NCI-H1105 (cell line): ENCODE results near the gene KCP.

Source experiments
- DNase-seq: peaks from one replicate; lab custom pipeline; 2025; lab: John Stamatoyannopoulos, UW

The KCP gene

DNA sequence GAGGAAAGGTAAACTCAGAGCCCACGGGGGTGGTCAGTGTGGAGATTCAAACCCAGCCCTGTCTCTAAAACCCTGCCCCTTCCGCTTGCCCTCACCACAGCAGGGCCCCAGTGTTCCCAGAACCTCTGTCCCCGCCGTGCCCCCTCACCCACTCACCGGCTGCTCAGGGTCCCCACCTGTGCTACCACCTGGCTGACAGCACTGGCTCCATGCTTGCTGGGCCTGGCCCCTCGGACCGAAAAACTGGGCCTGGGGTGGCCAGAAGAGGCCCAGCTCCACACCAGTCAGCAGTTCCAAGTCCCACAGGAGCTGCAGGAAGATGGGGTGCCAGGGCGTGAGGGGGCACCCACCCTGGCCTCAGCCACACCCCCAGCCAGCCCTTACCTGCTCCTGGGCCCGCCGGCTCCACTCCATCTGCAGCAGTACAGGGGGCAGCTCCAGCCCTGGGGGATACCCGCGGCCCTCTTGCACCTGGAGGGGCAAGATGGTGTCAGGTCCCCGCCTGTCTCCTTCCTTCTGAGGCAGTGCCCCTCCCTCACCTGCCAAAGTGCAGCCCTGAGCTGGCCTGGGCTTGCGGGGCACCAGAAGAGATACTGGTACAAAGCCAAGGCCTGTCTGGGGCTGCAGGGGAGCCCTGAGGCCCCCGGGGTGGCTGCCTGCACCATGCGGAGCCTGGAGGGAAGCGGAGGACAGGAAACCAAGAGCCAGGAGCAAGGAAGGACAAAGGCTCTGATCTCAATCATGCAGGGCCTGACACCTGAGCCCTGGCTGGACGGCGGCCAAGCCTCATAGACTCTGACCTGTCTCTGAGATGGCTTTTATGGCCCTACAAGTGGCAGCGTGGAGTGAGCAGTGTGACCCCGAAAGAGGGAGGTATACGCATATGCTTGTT is 36.1 kb downstream of the KCP start:
- DNase-seq, result peak; percentile 89

GRCh38 chr7:128873234-128873633 is 37.3 kb downstream of the KCP start:
- DNase-seq, result no peak

- DNase-seq, result no peak
Observed at GRCh38 chr7:128872394-128872824, 38.1 kb downstream of the KCP start.

GRCh38 chr7:128871050-128871449 is 39.5 kb downstream of the KCP start:
- no peak for DNase-seq

- no peak for DNase-seq
Observed at GRCh38 chr7:128869944-128870285, 40.6 kb downstream of the KCP start.

- no peak for DNase-seq
Observed at GRCh38 chr7:128869138-128869943, 41.2 kb downstream of the KCP start.

GRCh38 chr7:128868624-128869137 is 41.8 kb downstream of the KCP start:
- DNase-seq, result no peak

- peak; percentile 63 for DNase-seq
Observed at GRCh38 chr7:128867842-128868623, 42.5 kb downstream of the KCP start.

GRCh38 chr7:128867241-128867640 is 43.3 kb downstream of the KCP start:
- no peak for DNase-seq

- DNase-seq, result no peak
Observed at GRCh38 chr7:128865996-128866877, 44.3 kb downstream of the KCP start.

- DNase-seq, result no peak
Observed at GRCh38 chr7:128865303-128865702, 45.2 kb downstream of the KCP start.

GRCh38 chr7:128863433-128863989 is 47.0 kb downstream of the KCP start:
- DNase-seq, result peak; percentile 37

DNA sequence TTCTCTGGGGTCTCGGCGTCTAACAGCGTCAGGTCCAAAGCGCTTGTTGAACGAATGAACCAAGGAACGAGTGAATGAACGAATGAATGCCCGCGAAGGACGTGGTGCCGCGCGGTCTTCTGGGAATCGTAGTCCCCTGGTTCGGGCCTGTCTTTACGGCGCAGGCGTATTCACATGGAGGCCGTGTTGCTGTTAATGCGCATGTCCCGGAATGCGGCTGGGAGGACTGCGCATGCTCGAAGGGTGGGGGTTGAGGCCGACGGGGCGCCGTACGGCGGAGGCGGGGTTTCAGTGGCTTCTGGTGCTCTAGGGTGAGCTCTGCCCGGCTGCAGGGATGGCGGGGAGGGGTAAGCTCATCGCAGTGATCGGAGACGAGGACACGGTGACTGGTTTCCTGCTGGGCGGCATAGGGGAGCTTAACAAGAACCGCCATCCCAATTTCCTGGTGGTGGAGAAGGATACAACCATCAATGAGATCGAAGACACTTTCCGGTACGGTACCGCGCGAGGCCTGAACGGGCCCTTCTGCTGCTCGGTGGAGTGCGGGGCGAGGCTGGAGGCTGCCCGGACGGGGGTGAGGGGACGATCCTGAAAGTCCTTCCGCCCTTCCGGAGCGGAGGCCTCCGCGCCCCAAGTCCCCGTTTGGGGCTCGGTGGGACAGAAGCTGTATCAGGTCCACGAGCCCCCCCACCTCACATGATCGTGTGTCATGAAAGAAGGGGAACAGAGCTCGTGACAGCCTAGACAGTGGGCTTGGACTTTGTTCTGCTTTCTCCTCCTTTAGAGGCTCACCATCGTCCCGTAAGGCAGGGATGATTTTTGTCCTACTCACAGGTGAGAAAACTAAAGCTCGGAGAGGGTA is 47.7 kb downstream of the KCP start, which contains the start of gene ATP6V1F:
TSS of gene ATP6V1F (plus strand) at position 286 of the 862 bp plus-strand sequence. CDS start at position 335, 49 bp downstream.
- DNase-seq, result peak; percentile 97

DNA sequence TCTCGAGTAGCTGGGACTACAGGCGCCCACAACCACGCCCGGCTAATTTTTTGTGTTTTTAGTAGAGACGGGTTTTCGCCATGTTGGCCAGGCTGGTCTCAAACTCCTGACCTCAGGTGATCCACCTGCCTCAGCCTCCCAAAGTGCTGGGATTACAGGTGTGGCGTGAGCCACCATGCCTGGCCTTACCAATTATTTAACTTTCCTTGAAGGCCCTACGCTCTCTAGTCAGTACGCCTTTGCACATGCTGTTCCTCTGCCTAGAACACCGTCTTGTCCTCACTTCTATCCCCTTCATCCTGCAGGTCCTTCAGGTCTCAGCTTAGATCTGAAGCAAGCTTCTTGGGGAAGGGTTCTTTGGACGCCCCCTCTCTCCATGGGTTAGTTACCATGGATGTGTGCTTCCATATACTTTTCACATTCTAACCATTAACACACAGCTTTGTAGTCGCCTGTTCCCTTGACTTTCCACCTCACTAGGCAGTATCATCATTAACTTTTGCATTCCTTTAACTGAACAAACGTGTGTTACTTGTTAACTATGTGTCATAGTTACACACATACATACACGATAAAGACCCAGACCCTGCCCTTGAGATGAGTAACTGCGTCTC is 48.4 kb downstream of the KCP start:
- no peak for DNase-seq

- DNase-seq, result no peak
Observed at GRCh38 chr7:128860158-128861073, 50.1 kb downstream of the KCP start.

- DNase-seq, result no peak
Observed at GRCh38 chr7:128859232-128860157, 51.0 kb downstream of the KCP start.
